Mammary epithelial cell (primary cell): ENCODE measurements around the gene UBAP2L.
"Not testable (repeated sequence)": the region's sequence is repeated elsewhere in the genome, so short reads cannot be mapped to it uniquely, and the experiment has no call there.

Source experiments
- CTCF ChIP-seq, 2 donors: IDR thresholded peaks in 1 of 2; conservative IDR thresholded peaks in 1 of 2; 2 replicates each; pipeline ENCODE4 v1.5.1; 2011 to 2012; ENCODE audit warnings: inconsistent platforms in 2 of 2, low read length in 2 of 2, mild to moderate bottlenecking in 2 of 2, control low read depth in 1 of 2, low read depth in 1 of 2; ENCODE audit not compliant: insufficient read depth in 1 of 2; ENCODE audit errors: extremely low read depth in 1 of 2
- EZH2 ChIP-seq: IDR thresholded peaks from 2 replicates; pipeline ENCODE4 v1.6.1; 2012; ENCODE audit warnings: low read length, inconsistent platforms, borderline replicate concordance

DNA sequence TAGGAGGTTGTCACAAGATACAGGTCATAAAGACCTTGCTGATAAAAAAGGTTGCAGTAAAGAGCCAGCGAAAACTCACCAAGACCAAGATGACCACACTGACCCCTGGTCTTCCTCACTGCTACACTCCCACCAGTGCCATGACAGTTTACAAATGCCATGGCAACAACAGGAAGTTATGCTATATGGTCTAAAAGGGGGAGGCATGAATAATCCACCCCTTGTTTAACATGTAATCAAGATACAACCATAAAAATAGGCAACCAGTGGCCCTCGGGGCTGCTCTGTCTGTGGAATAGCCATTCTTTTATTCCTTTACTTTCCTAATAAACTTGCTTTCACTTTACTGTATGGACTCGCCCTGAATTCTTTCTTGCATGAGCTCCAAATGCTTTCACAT lies 93.5 kb downstream of the UBAP2L start:
- TF ChIP-seq CTCF (conservative IDR thresholded peaks at IDR 0.05 in 1 of 2, IDR thresholded peaks at IDR 0.05 in 1 of 2; ENCODE audit: extremely low read depth in 1 of 2, insufficient read depth in 1 of 2, low read depth in 1 of 2, low read length in 2 of 2); EZH2: not testable (repeated sequence)
